ENCODE measurements around the gene LSR. TPM values are rescaled to one million over a fixed set of nuclear protein-coding genes. Genes with fewer than 3 reads are reported as not detected.

Gene LSR
- total and polyA plus RNA-seq, 2 of the 4 experiments (the other 2 are of a cell fraction): 0.18 to 0.44 TPM

GRCh38 chr19:35224681-35225571 is 23.9 kb upstream of the LSR start:
- Histone ChIP-seq H3K23ac (ENCODE audit: low read depth, low read length) (no peak overlapping the region), H3K27ac (ENCODE audit: insufficient read depth, low read length) (no peak overlapping the region), H3K56ac (ENCODE audit: extremely low read depth, insufficient read depth, low read length) (no peak overlapping the region), H3K14ac (replicated peaks; ENCODE audit: low read depth, low read length) (no peak overlapping the region), H4K5ac (ENCODE audit: low read depth, low read length) (no peak overlapping the region), H4K91ac (ENCODE audit: insufficient read depth, low read depth, low read length) (no peak overlapping the region), H3K9ac (ENCODE audit: low read depth, low read length) (no peak overlapping the region), H2AFZ (replicated peaks; ENCODE audit: low read length, poor library complexity) (peak overlapping the region; percentile 11), H2BK120ac (ENCODE audit: low read depth, low read length) (no peak overlapping the region), H2BK15ac (ENCODE audit: low read depth, low read length) (no peak overlapping the region), H2AK5ac (ENCODE audit: low read depth, low read length) (no peak overlapping the region), H3K9me1 (ENCODE audit: insufficient read depth, low read length) (no peaks in the 10 kb centered on the region), H3K9me3 (ENCODE audit: control insufficient read depth, insufficient read depth, low read length) (peaks cover 3% of the 10 kb centered on the region; the same call in 1 of the 2 replicates), H3K4me1 (ENCODE audit: control insufficient read depth, insufficient read depth, low read length) (no peaks in the 10 kb centered on the region), H3K27me3 (ENCODE audit: control insufficient read depth, insufficient read depth, low read length) (peaks cover 13% of the 10 kb centered on the region), H2BK20ac (ENCODE audit: low read depth, low read length) (no peak overlapping the region), H3K4me3 (ENCODE audit: insufficient read depth, low read depth, low read length) (no peak overlapping the region), H2AK9ac (replicated peaks; ENCODE audit: low read depth, low read length, poor library complexity) (no peak overlapping the region), H3K18ac (ENCODE audit: low read depth, low read length) (no peak overlapping the region), H3K4ac (ENCODE audit: low read depth, low read length) (no peak overlapping the region), H3K36me3 (ENCODE audit: control insufficient read depth, insufficient read depth, low read length) (no peaks in the 10 kb centered on the region), H3K79me1 (ENCODE audit: low read depth in 1 of 2, low read length in 2 of 2) (no peaks in the 10 kb centered on the region), H2BK5ac (ENCODE audit: low read depth, low read length, poor library complexity, severe bottlenecking) (no peak overlapping the region), H4K20me1 (ENCODE audit: insufficient read depth, low read length) (no peaks in the 10 kb centered on the region), H4K8ac (ENCODE audit: low read depth in 2 of 2, low read length in 2 of 2) (no peak overlapping the region), H3K4me2 (ENCODE audit: low read depth, low read length) (no peak overlapping the region)
- in situ Hi-C loops (cut with MboI; ENCODE audit: low sequenced_read_pairs): no loop called here
- CTCF ChIA-PET: no interaction called here
- dilution Hi-C loops (cut with HindIII; ENCODE audit: low sequenced_read_pairs, unreplicated experiment): no loop called here
- 39% methylated on average over 11 of the region's 41 CpGs; no CpG with 5 or more reads in 1 of the 2 experiments for WGBS, 2 experiments (ENCODE audit: extremely low coverage in 2 of 2, insufficient read length in 1 of 2)
- no TSS peak for BruUV-seq (replicated peaks)
- ATAC-seq (ENCODE audit: low read depth) (no peak), DNase-seq (no peak)
- POLR2A ChIA-PET (ENCODE audit: unreplicated experiment): no interaction called here
- intact Hi-C loops (cut with micrococcal nuclease): no loop called here
- TF ChIP-seq SMC3 (IDR thresholded peaks at IDR 0.05; ENCODE audit: low read depth, low read length): no peak
- TF ChIP-seq CHD1 (IDR thresholded peaks at IDR 0.05; ENCODE audit: low read depth, low read length): no peak
- TF ChIP-seq ELK1 (IDR thresholded peaks at IDR 0.05; ENCODE audit: borderline replicate concordance, low read depth, low read length): no peak
- no peak for TF ChIP-seq NFE2L2 (IDR thresholded peaks at IDR 0.05; ENCODE audit: low read depth, low read length)
- TF ChIP-seq RAD21 (IDR thresholded peaks at IDR 0.05; ENCODE audit: low read length): no peak
- TF ChIP-seq RCOR1 (IDR thresholded peaks at IDR 0.05; ENCODE audit: insufficient replicate concordance, low read length): no peak
- no peak for TF ChIP-seq POLR2A (IDR thresholded peaks at IDR 0.05; ENCODE audit: low read depth, low read length)
- no peak for TF ChIP-seq MXI1 (IDR thresholded peaks at IDR 0.05; ENCODE audit: borderline replicate concordance, low read depth, low read length)
- TF ChIP-seq MAFK (IDR thresholded peaks at IDR 0.05; ENCODE audit: low read depth, low read length): no peak
- no peak for TF ChIP-seq FOS (IDR thresholded peaks at IDR 0.05; ENCODE audit: low read depth, low read length)
- no peak for TF ChIP-seq BHLHE40 (IDR thresholded peaks at IDR 0.05; ENCODE audit: low read depth, low read length)
- TF ChIP-seq CEBPB (IDR thresholded peaks at IDR 0.05; ENCODE audit: low read depth, low read length): no peak
- TF ChIP-seq USF2 (IDR thresholded peaks at IDR 0.05; ENCODE audit: low read depth, low read length): no peak
- TF ChIP-seq CTCF (conservative IDR thresholded peaks at IDR 0.05; ENCODE audit: low read depth, low read length): no peak
- TF ChIP-seq RFX5 (IDR thresholded peaks at IDR 0.05; ENCODE audit: low read depth, low read length): no peak

All from IMR-90 (cell line).